BE2C (cell line): ENCODE measurements around the gene BIN1.

Source experiments
- DNase-seq: peaks from one replicate; pipeline ENCODE4 v3.0.0-alpha.2; 2020
- H3K27me3 ChIP-seq: fragments of 250-450 bp; sonication (Bioruptor Pico); 2 replicates; pipeline ENCODE4 v1.5.1; 2020; ENCODE audit warnings: mild to moderate bottlenecking
- H3K36me3 ChIP-seq: fragments of 250-450 bp; sonication (Bioruptor Pico); 2 replicates; pipeline ENCODE4 v1.5.1; 2020; ENCODE audit warnings: mild to moderate bottlenecking
- H3K4me1 ChIP-seq: fragments of 250-450 bp; sonication (Bioruptor Pico); 2 replicates; pipeline ENCODE4 v1.5.1; 2020
- H3K4me3 ChIP-seq: 2 replicates; pipeline ENCODE4 v1.5.1; 2011; ENCODE audit warnings: low read depth, low read length
- H3K9me3 ChIP-seq: fragments of 250-450 bp; sonication (Bioruptor Pico); 2 replicates; pipeline ENCODE4 v1.5.1; 2020
- CTCF ChIP-seq: IDR thresholded peaks from 2 replicates; pipeline ENCODE4 v1.5.1; 2012; ENCODE audit warnings: mild to moderate bottlenecking, low read depth, low read length

The BIN1 gene

GRCh38 chr2:127078028-127078427 lies 28.9 kb downstream of the BIN1 start:
- Histone ChIP-seq H3K9me3 (no peaks in the 10 kb centered on the region), H3K4me1 (no peaks in the 10 kb centered on the region; the same call in 1 of the 2 replicates), H3K4me3 (no peak overlapping the region), H3K27me3 (no peaks in the 10 kb centered on the region), H3K36me3 (no peaks in the 10 kb centered on the region)
- no peak for DNase-seq
- TF ChIP-seq CTCF: no peak

- H3K4me3 ChIP-seq: no peak overlapping the region
- no peaks in the 10 kb centered on the region; the same call in 1 of the 2 replicates for H3K4me1 ChIP-seq
Measured at GRCh38 chr2:127076924-127077323, 30.0 kb downstream of the BIN1 start.

GRCh38 chr2:127076290-127076689 lies 30.7 kb downstream of the BIN1 start:
- Histone ChIP-seq H3K27me3 (no peaks in the 10 kb centered on the region), H3K9me3 (no peaks in the 10 kb centered on the region), H3K36me3 (no peaks in the 10 kb centered on the region), H3K4me3 (no peak overlapping the region), H3K4me1 (no peaks in the 10 kb centered on the region; the same call in 1 of the 2 replicates)
- no peak for DNase-seq
- no peak for TF ChIP-seq CTCF

More at GRCh38 chr2:127076924-127077323, 30.0 kb downstream of the BIN1 start:
- H3K9me3 ChIP-seq: no peaks in the 10 kb centered on the region
- H3K27me3 ChIP-seq: no peaks in the 10 kb centered on the region
- no peak for TF ChIP-seq CTCF
- H3K36me3 ChIP-seq: no peaks in the 10 kb centered on the region
- DNase-seq: no peak

GRCh38 chr2:127075821-127076220 lies 31.1 kb downstream of the BIN1 start:
- DNase-seq: no peak
- H3K4me3 ChIP-seq: no peak overlapping the region
- no peak for TF ChIP-seq CTCF
- no peaks in the 10 kb centered on the region; the same call in 1 of the 2 replicates for H3K4me1 ChIP-seq
- H3K36me3 ChIP-seq: no peaks in the 10 kb centered on the region
- no peaks in the 10 kb centered on the region for H3K9me3 ChIP-seq
- H3K27me3 ChIP-seq: no peaks in the 10 kb centered on the region

GRCh38 chr2:127074936-127075335 lies 32.0 kb downstream of the BIN1 start:
- Histone ChIP-seq H3K27me3 (no peaks in the 10 kb centered on the region), H3K36me3 (no peaks in the 10 kb centered on the region), H3K4me1 (no peaks in the 10 kb centered on the region; the same call in 1 of the 2 replicates), H3K4me3 (no peak overlapping the region), H3K9me3 (no peaks in the 10 kb centered on the region)
- no peak for DNase-seq
- no peak for TF ChIP-seq CTCF

- Histone ChIP-seq H3K4me1 (no peaks in the 10 kb centered on the region; the same call in 1 of the 2 replicates), H3K4me3 (no peak overlapping the region), H3K36me3 (no peaks in the 10 kb centered on the region), H3K9me3 (no peaks in the 10 kb centered on the region), H3K27me3 (no peaks in the 10 kb centered on the region)
- no peak for TF ChIP-seq CTCF
- DNase-seq: no peak
Measured at GRCh38 chr2:127074358-127074757, 32.6 kb downstream of the BIN1 start.
